ENCODE results near the gene SDK1. TPM values are rescaled to one million over a fixed set of nuclear protein-coding genes. Genes with fewer than 3 reads are reported as not detected.

Gene SDK1
- total and polyA plus RNA-seq, 2 of the 8 experiments (the other 6 are each of a cell fraction or from before 2014, with no cell fraction given), result 3.3 to 7.2 TPM

GRCh38 chr7:3732395-3733005 lies 431.4 kb downstream of the SDK1 start:
- Histone ChIP-seq H4K5ac (ENCODE audit: insufficient read length, low read depth, low read length) (no peak overlapping the region), H3K9me3 (ENCODE audit: insufficient read depth in 2 of 2, low read depth in 1 of 2, low read length in 1 of 2) (peaks cover 2 to 11% of the 10 kb centered on the region in 2 experiments; a peak in 2 of 4 replicates), H3K4me3 (ENCODE audit: extremely low read depth in 1 of 4, insufficient read depth in 2 of 4, low read depth in 3 of 4, low read length in 4 of 4) (no peak overlapping the region), H2BK12ac (ENCODE audit: low read depth, low read length) (no peak overlapping the region), H4K20me1 (replicated peaks in 1 of 2; ENCODE audit: control insufficient read depth in 1 of 2, insufficient read depth in 2 of 2, low read length in 2 of 2) (no peaks in the 10 kb centered on the region), H3K36me3 (ENCODE audit: control insufficient read depth in 2 of 4, insufficient read depth in 4 of 4, low read length in 3 of 4) (no peaks in the 10 kb centered on the region; a peak in 1 of 8 replicates), H4K91ac (replicated peaks; ENCODE audit: insufficient read length, low read length) (no peak overlapping the region), H3K9ac (replicated peaks in 1 of 4; ENCODE audit: extremely low read depth in 1 of 4, low read depth in 3 of 4, low read length in 3 of 4) (no peak overlapping the region), H3K4me1 (replicated peaks in 1 of 4; ENCODE audit: control insufficient read depth in 3 of 4, insufficient read depth in 4 of 4, low read length in 3 of 4) (no peaks in the 10 kb centered on the region), H2BK15ac (ENCODE audit: low read length) (no peak overlapping the region), H2BK5ac (ENCODE audit: low read depth, low read length) (no peak overlapping the region), H3K79me2 (ENCODE audit: control insufficient read depth in 1 of 2, insufficient read depth in 2 of 2, low read length in 2 of 2) (no peaks in the 10 kb centered on the region), H2AFZ (ENCODE audit: low read length) (no peak overlapping the region), H2BK120ac (replicated peaks; ENCODE audit: low read depth, low read length) (no peak overlapping the region), H3K79me1 (ENCODE audit: low read depth, low read length) (no peaks in the 10 kb centered on the region), H4K8ac (ENCODE audit: extremely low read depth, insufficient read depth, low read length) (no peak overlapping the region), H3K18ac (ENCODE audit: extremely low read depth, low read length) (no peak overlapping the region), H3K23me2 (ENCODE audit: low read depth, low read length) (no peaks in the 10 kb centered on the region), H3K23ac (ENCODE audit: insufficient read length) (no peak overlapping the region), H2AK5ac (ENCODE audit: low read depth, low read length) (no peak overlapping the region), H3K14ac (ENCODE audit: insufficient read length) (no peak overlapping the region), H2BK20ac (ENCODE audit: low read length) (no peak overlapping the region), H3K27me3 (replicated peaks in 1 of 4; ENCODE audit: control insufficient read depth in 3 of 4, extremely low read depth in 1 of 4, insufficient read depth in 3 of 4, low read length in 3 of 4) (no peaks in the 10 kb centered on the region), H3K27ac (ENCODE audit: low read depth, low read length) (no peak overlapping the region), H3K4me2 (ENCODE audit: insufficient read depth in 1 of 2, low read depth in 2 of 2, low read length in 2 of 2) (no peak overlapping the region), H3K56ac (replicated peaks; ENCODE audit: insufficient read length, low read depth, low read length) (no peak overlapping the region), H3K4ac (replicated peaks; ENCODE audit: insufficient read length, low read depth, low read length) (no peak overlapping the region)
- DNase-seq (ENCODE audit: low read depth in 1 of 2, low spot score in 2 of 2) (no peak), FAIRE-seq (no peak)
- CTCF ChIA-PET (ENCODE audit: partially characterized antibody), result interaction anchor here (1.3 kb wide), 1 partner anchor 11 kb away, joined by 5 read pairs; no protein-coding TSS in a partner anchor
- WGBS, 2 experiments (ENCODE audit: extremely low coverage in 1 of 2, insufficient coverage in 1 of 2, insufficient read length in 1 of 2, insufficient replicate concordance in 2 of 2, low coverage in 1 of 2, low lambda C conversion rate in 2 of 2, missing lambda C conversion rate in 1 of 2), result 94% methylated on average over 9 of the region's 9 CpGs; no CpG with 5 or more reads in 1 of the 2 experiments
- no peak for TF ChIP-seq BACH1 (IDR thresholded peaks at IDR 0.05; ENCODE audit: low read length)
- POLR2A ChIA-PET (ENCODE audit: partially characterized antibody), result no interaction called here
